Measurements from ENCODE around the gene ZSCAN16.
"Not testable (repeated sequence)": the region's sequence is repeated elsewhere in the genome, so short reads cannot be mapped to it uniquely, and the experiment has no call there.

The ZSCAN16 gene

DNA sequence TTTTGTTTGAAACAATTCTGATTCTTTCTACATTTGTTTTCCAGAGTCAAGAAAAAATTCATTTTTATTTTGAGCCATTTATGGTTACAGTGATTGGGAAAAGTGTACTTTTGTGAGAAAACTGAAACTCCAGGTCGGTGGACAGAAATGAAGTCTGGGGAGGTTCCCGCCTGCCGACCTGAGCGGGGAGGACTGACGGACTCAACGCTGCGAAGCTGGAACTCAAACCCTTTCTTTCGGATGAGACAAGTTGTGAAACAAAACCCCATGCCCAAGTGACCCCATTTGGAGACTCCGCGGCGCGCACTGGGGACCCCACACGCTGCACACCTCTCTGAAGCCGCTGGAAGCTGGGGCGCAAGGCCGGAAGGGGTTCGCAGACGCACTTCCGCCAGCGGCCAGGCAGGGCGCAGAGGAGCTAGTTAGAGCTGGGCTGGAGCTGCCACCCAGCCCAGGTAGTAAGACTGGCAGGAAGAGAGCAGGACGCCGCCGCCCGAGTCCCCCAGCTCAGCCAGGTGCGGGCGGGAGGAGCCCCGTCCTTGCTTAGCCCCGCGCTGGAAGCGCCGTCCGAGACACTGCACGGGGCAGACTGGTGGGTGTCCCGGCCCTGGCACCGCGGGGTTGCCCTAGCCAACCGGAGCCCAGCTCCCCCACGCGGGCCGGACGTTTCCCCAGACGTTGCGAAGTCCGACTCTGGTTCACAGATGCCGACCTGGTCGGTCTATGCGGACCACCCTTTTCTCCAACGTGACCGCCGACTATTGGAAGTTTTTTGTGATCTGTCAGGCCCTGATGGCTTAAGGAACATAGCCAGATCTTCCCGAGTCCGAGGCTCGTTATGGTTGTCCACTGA lies 19.8 kb upstream of the ZSCAN16 start:
- Histone ChIP-seq H3K9me3 (ENCODE audit: insufficient read depth, low read depth, low read length) (no peaks in the 10 kb centered on the region), H3K36me3 (ENCODE audit: insufficient read depth, low read depth, low read length) (no peaks in the 10 kb centered on the region), H3K9ac (ENCODE audit: low read depth, low read length) (peak overlapping the region; percentile 85; the same call in 1 of the 2 replicates), H3K27ac (ENCODE audit: low read length) (no peak overlapping the region), H3K4me1 (ENCODE audit: insufficient read depth, low read length) (no peaks in the 10 kb centered on the region), H3K4me3 (ENCODE audit: low read length) (peak overlapping the region; percentile 83), H3K27me3 (ENCODE audit: insufficient read depth, low read length) (peaks cover 28% of the 10 kb centered on the region)

DNA sequence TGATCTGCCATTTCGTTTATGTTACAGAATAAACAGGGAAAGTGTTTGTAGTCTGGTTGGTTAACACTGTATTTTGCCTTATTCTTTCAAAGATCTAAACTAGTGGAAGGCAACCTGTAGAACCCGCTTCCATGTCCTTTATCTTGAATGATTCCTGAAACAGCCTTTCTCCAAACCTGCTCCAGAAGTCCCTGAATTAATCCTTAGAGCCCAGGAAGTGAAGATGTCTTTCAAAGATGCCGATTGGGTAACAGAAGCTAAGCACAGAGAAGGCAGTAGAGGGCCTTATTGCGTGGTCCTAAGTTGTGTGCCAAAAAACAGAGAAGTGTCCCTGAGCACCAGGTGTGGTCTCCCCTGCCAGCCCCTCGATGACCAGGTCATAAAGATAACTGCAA lies 19.2 kb upstream of the ZSCAN16 start:
- Histone ChIP-seq H3K4me1 (ENCODE audit: insufficient read depth, low read length) (no peaks in the 10 kb centered on the region), H3K9me3 (ENCODE audit: insufficient read depth, low read depth, low read length) (no peaks in the 10 kb centered on the region), H3K27ac (ENCODE audit: low read length) (no peak overlapping the region), H3K9ac (ENCODE audit: low read depth, low read length) (peak overlapping the region; percentile 85; the same call in 1 of the 2 replicates), H3K27me3 (ENCODE audit: insufficient read depth, low read length) (peaks cover 28% of the 10 kb centered on the region), H3K36me3 (ENCODE audit: insufficient read depth, low read depth, low read length) (no peaks in the 10 kb centered on the region), H3K4me3 (ENCODE audit: low read length) (peak overlapping the region; percentile 83)

DNA sequence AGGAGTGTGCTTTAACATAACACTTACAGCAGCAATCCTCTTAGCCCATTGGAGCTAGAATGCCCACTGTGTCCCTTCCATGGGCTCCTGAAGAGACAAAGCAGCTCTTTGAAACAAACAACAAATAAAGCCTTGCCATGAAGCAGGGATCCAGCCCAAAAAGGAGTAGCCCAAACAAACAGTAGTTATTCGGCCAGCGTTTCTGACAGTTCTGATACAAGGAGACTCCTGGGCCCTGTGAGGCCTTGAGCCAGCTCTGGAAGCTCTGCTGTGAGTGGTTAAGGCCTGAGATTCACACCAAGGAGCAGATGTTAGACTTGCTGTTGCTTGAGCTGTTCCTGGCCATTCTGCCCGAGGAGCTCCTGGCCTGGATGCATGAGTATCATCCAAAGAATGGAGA lies 16.9 kb upstream of the ZSCAN16 start:
- Histone ChIP-seq H3K27me3 (ENCODE audit: insufficient read depth, low read length) (peaks cover 33% of the 10 kb centered on the region), H3K27ac (ENCODE audit: low read length) (no peak overlapping the region), H3K9ac (ENCODE audit: low read depth, low read length) (no peak overlapping the region), H3K9me3 (ENCODE audit: insufficient read depth, low read depth, low read length) (no peaks in the 10 kb centered on the region), H3K4me3 (ENCODE audit: low read length) (no peak overlapping the region), H3K36me3 (ENCODE audit: insufficient read depth, low read depth, low read length) (no peaks in the 10 kb centered on the region), H3K4me1 (ENCODE audit: insufficient read depth, low read length) (no peaks in the 10 kb centered on the region)

DNA sequence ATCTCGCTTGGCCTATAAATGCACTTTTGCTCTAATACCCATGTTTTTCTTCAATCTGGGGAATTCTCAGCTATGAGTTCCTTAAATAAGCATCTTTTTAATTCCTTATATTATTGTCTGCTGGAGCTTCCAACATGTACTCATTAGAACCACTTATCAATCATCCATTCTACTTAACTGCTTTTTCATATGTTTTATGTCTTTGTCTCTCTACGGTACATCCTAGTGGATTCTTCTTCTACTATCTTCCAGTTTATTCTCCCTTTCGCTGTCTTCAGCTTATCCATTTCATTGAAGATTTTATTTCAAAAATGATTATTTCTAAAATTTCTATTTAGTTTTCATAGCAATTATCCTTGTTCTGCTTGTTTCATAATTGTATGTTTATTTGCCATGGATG lies 12.4 kb upstream of the ZSCAN16 start:
- no peaks in the 10 kb centered on the region for H3K4me1 ChIP-seq (ENCODE audit: insufficient read depth, low read length)
- no peak overlapping the region for H3K4me3 ChIP-seq (ENCODE audit: low read length)
- no peaks in the 10 kb centered on the region for H3K9me3 ChIP-seq (ENCODE audit: insufficient read depth, low read depth, low read length)
- no peak overlapping the region for H3K9ac ChIP-seq (ENCODE audit: low read depth, low read length)
- peaks cover 10% of the 10 kb centered on the region for H3K36me3 ChIP-seq (ENCODE audit: insufficient read depth, low read depth, low read length)
- no peak overlapping the region for H3K27ac ChIP-seq (ENCODE audit: low read length)
- peaks cover 18% of the 10 kb centered on the region for H3K27me3 ChIP-seq (ENCODE audit: insufficient read depth, low read length)

DNA sequence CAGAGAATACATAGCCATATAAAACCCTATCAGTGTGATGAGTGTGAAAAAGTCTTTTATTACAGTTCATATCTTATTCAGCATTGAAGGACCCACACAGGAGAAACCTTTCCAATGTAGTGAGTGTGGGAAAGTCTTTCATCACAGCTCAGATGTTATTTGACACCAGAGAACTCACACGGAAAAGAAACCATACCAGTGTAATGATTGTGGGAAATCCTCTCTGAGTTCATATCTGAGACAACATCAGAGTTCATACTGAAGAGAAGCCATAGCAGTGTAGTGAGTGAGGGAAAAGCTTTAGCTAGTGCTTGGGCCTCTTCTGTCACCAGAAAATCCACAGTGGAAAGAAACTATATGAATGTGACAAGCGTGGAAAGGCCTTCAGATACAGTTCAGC lies 8.6 kb upstream of the ZSCAN16 start:
- H3K4me3 ChIP-seq (ENCODE audit: low read length), result no peak overlapping the region
- no peak overlapping the region for H3K27ac ChIP-seq (ENCODE audit: low read length)
- no peak overlapping the region for H3K9ac ChIP-seq (ENCODE audit: low read depth, low read length)
- H3K27me3 ChIP-seq (ENCODE audit: insufficient read depth, low read length), result peaks cover 8% of the 10 kb centered on the region
- peaks cover 20% of the 10 kb centered on the region for H3K36me3 ChIP-seq (ENCODE audit: insufficient read depth, low read depth, low read length)
- H3K4me1 ChIP-seq (ENCODE audit: insufficient read depth, low read length), result no peaks in the 10 kb centered on the region
- no peaks in the 10 kb centered on the region for H3K9me3 ChIP-seq (ENCODE audit: insufficient read depth, low read depth, low read length)

DNA sequence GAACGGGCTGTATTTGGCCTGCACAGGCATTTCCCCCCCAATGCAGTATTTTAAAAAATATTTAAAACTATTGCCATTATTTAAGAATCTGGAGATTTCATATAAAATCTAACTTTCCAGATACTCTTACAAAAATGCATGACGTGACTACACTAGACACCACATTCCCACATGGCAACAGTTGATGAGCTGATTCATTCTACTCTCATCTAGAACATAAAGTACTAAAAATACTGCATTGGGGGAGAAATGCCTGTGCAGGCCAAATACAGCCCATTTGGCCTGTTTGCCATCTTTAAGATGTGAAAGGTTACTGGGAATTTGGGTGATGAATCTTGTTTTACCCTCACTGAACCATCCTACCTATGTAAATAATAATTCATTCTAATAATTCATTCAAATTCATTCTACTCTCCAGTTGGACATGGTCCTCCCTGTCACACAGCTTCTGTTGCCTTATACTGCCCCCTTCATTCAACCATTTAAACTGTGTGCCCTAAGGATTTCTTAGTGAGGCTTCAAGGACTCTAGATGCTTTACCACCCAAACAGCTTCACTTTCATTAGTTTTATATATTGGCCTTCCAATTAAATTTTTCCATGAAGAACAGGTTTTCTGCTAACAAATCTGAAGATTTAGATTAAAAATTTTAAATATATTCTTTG lies 6.9 kb upstream of the ZSCAN16 start:
- no peak overlapping the region for H3K9ac ChIP-seq (ENCODE audit: low read depth, low read length)
- H3K27me3 ChIP-seq (ENCODE audit: insufficient read depth, low read length), result peaks cover 3% of the 10 kb centered on the region; the same call in 1 of the 2 replicates
- H3K4me3 ChIP-seq (ENCODE audit: low read length), result no peak overlapping the region
- no peaks in the 10 kb centered on the region for H3K4me1 ChIP-seq (ENCODE audit: insufficient read depth, low read length)
- peaks cover 20% of the 10 kb centered on the region for H3K36me3 ChIP-seq (ENCODE audit: insufficient read depth, low read depth, low read length)
- no peak overlapping the region for H3K27ac ChIP-seq (ENCODE audit: low read length)
- H3K9me3 ChIP-seq (ENCODE audit: insufficient read depth, low read depth, low read length), result no peaks in the 10 kb centered on the region

DNA sequence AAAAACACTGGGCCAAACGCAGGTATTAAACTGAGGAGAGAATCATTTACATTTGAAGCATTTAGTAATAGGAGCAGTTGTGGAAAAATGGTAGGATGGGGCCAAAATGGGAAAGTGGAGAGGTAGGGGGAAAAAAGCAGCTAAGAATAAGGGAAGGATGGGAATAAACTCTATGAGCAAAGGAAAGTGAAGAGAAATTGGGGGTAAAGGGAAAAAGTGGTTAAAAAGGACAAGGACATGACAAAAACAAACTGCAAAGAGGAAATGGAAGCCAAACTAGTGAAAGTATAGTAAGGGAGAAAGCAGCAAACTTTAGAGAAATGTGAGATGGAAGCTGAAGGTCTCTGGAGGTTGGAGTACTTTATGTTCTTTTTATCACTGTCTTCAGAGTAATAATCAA lies 6.2 kb upstream of the ZSCAN16 start:
- Histone ChIP-seq H3K36me3 (ENCODE audit: insufficient read depth, low read depth, low read length) (peaks cover 20% of the 10 kb centered on the region), H3K27me3 (ENCODE audit: insufficient read depth, low read length) (no peaks in the 10 kb centered on the region), H3K9ac (ENCODE audit: low read depth, low read length) (no peak overlapping the region), H3K9me3 (ENCODE audit: insufficient read depth, low read depth, low read length) (no peaks in the 10 kb centered on the region), H3K4me1 (ENCODE audit: insufficient read depth, low read length) (no peaks in the 10 kb centered on the region), H3K27ac (ENCODE audit: low read length) (no peak overlapping the region), H3K4me3 (ENCODE audit: low read length) (no peak overlapping the region)

DNA sequence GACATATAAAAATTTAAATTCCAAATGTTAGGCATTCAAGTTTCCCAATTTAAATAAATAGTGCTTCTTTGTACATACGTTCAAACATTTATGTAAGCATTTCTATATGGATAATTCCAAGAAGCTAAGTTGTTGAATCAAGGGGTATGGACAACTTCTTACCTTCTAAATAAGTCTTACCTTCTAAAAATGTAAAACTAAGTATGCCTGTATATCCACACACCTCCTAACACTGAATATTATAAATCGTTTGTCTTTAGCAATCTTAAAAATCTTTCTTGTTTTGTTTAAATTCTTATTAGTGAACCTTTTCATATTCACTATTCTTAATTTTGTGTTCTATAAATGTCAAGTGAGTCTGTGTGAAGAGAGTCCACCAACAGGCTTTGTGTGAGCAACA lies 2.5 kb upstream of the ZSCAN16 start:
- Histone ChIP-seq H3K27me3 (ENCODE audit: insufficient read depth, low read length) (no peaks in the 10 kb centered on the region), H3K27ac (ENCODE audit: low read length) (no peak overlapping the region), H3K4me1 (ENCODE audit: insufficient read depth, low read length) (no peaks in the 10 kb centered on the region), H3K9ac (ENCODE audit: low read depth, low read length) (no peak overlapping the region), H3K4me3 (ENCODE audit: low read length) (no peak overlapping the region), H3K36me3 (ENCODE audit: insufficient read depth, low read depth, low read length) (peaks cover 24% of the 10 kb centered on the region), H3K9me3 (ENCODE audit: insufficient read depth, low read depth, low read length) (no peaks in the 10 kb centered on the region)

DNA sequence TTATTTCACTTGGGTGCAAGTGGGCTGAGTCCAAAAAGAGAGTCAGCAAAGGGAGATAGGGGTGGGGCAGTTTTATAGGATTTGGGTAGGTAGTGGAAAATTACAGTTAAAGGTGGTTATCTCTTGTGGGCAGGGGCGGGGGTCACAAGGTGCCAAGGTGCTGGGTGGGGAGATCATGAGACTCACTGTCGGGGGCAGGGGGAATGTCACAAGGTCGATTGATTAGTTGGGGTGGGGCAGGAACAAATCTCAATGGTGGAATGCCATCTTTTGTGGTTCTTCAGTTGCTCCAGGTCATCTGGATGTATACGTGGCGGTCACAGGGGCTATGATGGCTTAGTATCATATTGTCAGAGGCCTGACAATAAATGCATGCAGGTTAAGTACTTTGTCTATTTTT lies 2.1 kb upstream of the ZSCAN16 start:
- H3K9me3 ChIP-seq (ENCODE audit: insufficient read depth, low read depth, low read length); H3K9ac ChIP-seq (ENCODE audit: low read depth, low read length); H3K27ac ChIP-seq (ENCODE audit: low read length); H3K4me3 ChIP-seq (ENCODE audit: low read length); H3K27me3 ChIP-seq (ENCODE audit: insufficient read depth, low read length); H3K4me1 ChIP-seq (ENCODE audit: insufficient read depth, low read length): not testable (repeated sequence)
- peaks cover 28% of the 10 kb centered on the region for H3K36me3 ChIP-seq (ENCODE audit: insufficient read depth, low read depth, low read length)

DNA sequence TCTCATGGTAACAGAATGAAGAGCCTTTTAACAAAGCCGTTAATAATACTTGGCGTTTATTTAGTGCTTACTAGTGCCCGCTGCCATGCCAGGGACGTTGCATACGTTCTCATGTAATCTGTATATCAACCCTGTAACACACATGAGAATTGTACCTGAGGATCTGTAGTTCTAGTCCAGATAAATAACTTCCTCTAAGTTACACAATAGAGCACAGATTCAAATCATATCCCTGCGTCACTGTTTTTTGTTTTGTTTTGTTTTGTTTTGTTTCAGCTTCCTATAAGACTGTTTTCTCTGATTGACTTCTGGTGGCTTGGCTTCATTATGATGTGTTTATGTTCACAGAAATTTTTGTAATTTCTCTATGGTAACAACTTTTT lies 553 bp downstream of the ZSCAN16 start:
- Histone ChIP-seq H3K9me3 (ENCODE audit: insufficient read depth, low read depth, low read length) (no peaks in the 10 kb centered on the region), H3K4me3 (ENCODE audit: low read length) (peak overlapping the region; percentile 94), H3K36me3 (ENCODE audit: insufficient read depth, low read depth, low read length) (peaks cover 50% of the 10 kb centered on the region), H3K4me1 (ENCODE audit: insufficient read depth, low read length) (no peaks in the 10 kb centered on the region), H3K9ac (ENCODE audit: low read depth, low read length) (peak overlapping the region; percentile 93), H3K27me3 (ENCODE audit: insufficient read depth, low read length) (no peaks in the 10 kb centered on the region), H3K27ac (ENCODE audit: low read length) (no peak overlapping the region)

DNA sequence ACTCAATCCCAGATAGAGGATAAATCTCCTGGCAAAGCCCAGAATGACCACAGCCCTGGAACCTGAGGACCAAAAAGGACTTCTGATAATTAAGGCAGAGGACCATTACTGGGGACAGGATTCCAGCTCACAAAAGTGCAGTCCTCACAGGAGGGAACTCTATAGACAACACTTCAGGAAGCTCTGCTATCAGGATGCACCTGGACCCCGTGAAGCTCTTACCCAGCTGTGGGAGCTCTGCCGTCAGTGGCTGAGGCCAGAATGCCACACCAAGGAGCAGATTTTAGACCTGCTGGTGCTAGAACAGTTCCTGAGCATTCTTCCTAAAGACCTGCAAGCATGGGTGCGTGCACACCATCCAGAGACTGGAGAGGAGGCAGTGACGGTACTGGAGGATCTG lies 992 bp downstream of the ZSCAN16 start:
- H3K27me3 ChIP-seq (ENCODE audit: insufficient read depth, low read length), result no peaks in the 10 kb centered on the region
- H3K4me3 ChIP-seq (ENCODE audit: low read length), result peak overlapping the region; percentile 94
- H3K9me3 ChIP-seq (ENCODE audit: insufficient read depth, low read depth, low read length), result no peaks in the 10 kb centered on the region
- H3K4me1 ChIP-seq (ENCODE audit: insufficient read depth, low read length), result no peaks in the 10 kb centered on the region
- H3K36me3 ChIP-seq (ENCODE audit: insufficient read depth, low read depth, low read length), result peaks cover 50% of the 10 kb centered on the region
- H3K9ac ChIP-seq (ENCODE audit: low read depth, low read length), result peak overlapping the region; percentile 93; the same call in 1 of the 2 replicates
- H3K27ac ChIP-seq (ENCODE audit: low read length), result no peak overlapping the region

DNA sequence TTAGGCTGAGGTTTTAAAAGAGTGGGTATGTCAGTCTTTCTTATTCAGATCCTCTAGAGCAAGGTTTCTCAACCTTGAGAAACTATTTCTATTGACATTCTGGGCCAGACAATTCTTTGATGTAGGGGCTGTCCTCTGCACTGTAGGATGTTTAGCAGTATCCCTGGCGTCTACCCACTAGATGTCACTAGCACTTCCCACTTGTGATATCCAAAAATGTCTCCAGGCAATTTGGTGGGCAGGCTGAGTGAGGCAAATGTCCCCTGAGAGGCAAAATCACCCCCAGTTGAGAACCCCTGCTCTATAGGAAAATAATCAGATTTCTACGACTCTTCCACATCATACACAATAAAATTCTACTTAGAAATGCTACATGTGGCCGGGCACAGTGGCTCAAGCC lies 9.6 kb downstream of the ZSCAN16 start:
- peaks cover 11% of the 10 kb centered on the region for H3K27me3 ChIP-seq (ENCODE audit: insufficient read depth, low read length)
- peaks cover 19% of the 10 kb centered on the region for H3K36me3 ChIP-seq (ENCODE audit: insufficient read depth, low read depth, low read length)
- H3K9me3 ChIP-seq (ENCODE audit: insufficient read depth, low read depth, low read length), result no peaks in the 10 kb centered on the region
- no peak overlapping the region for H3K9ac ChIP-seq (ENCODE audit: low read depth, low read length)
- H3K4me1 ChIP-seq (ENCODE audit: insufficient read depth, low read length), result peaks cover 7% of the 10 kb centered on the region; the same call in 1 of the 2 replicates
- no peak overlapping the region for H3K4me3 ChIP-seq (ENCODE audit: low read length)
- H3K27ac ChIP-seq (ENCODE audit: low read length), result no peak overlapping the region
